HUES6 (cell line): Measurements from ENCODE around the gene OVCA2.
A peak's percentile ranks its signal among the peaks of the same experiment; 100 is the strongest.

ENCODE experiments used
- H3K27ac ChIP-seq: 2 replicates; pipeline ENCODE4 v1.7.0; 2013; ENCODE audit warnings: low read depth, mild to moderate bottlenecking, low read length, inconsistent platforms
- H3K27me3 ChIP-seq: 2 replicates; pipeline ENCODE4 v1.6.1; 2013; ENCODE audit warnings: low read length; ENCODE audit not compliant: control insufficient read depth, insufficient read depth
- H3K36me3 ChIP-seq: 2 replicates; pipeline ENCODE4 v1.6.1; 2013; ENCODE audit warnings: low read length; ENCODE audit not compliant: control insufficient read depth, insufficient read depth
- H3K4me1 ChIP-seq: 2 replicates; pipeline ENCODE4 v1.6.1; 2013; ENCODE audit warnings: low read length; ENCODE audit not compliant: control insufficient read depth, insufficient read depth
- H3K4me3 ChIP-seq: 2 replicates; pipeline ENCODE4 v1.5.1; 2013; ENCODE audit warnings: low read depth, low read length
- H3K9ac ChIP-seq: one replicate; pipeline ENCODE4 v1.6.1; 2013; ENCODE audit warnings: mild to moderate bottlenecking, low read length
- H3K9me3 ChIP-seq: 2 replicates; pipeline ENCODE4 v1.6.1; 2013; ENCODE audit warnings: low read depth, low read length; ENCODE audit not compliant: control insufficient read depth, insufficient read depth

Gene OVCA2

DNA sequence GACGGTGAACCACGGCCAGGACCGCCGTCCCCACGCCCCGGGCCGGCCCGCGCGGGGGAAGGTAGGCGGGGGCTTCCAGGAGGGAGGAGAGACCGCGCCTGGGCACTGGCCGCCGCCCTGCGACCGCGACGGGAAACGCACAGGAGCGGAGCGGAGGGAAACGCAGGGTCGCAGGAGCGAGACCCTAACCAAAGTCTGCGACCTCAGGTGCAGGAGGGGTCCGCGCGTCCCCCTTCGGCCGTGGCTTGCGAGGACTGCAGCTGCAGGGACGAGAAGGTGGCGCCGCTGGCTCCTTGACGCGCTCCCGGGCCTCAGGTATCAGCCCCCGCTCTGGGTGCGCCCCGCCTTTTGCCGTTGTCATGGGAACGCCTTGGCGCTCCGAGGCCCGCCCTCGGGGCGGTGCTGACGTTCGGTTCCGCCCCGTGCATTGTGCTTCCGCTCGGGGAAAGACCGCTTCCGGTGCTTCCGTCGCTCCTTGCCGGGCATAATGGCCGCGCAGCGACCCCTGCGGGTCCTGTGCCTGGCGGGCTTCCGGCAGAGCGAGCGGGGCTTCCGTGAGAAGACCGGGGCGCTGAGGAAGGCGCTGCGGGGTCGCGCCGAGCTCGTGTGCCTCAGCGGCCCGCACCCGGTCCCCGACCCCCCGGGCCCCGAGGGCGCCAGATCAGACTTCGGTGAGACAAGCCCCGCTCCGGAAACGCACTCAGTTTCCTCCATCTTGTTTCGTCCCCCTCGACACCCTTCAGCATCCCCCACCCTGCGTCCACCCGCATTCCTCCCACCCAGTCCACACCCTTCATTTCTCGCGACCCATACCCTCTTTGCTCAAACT, at the start of gene OVCA2:
Gene OVCA2 (plus strand): TSS at position 462 of the 829 bp plus-strand sequence. CDS start 26 bp downstream, at position 488.
- Histone ChIP-seq H3K36me3 (peaks cover 27% of the 10 kb centered on the region), H3K9ac (peak within 1 kb of the TSS; percentile 88), H3K4me1 (peaks cover 12% of the 10 kb centered on the region), H3K9me3 (no peaks in the 10 kb centered on the region), H3K4me3 (peak within 1 kb of the TSS; percentile 82), H3K27me3 (peaks cover 8% of the 10 kb centered on the region), H3K27ac (peak within 1 kb of the TSS; percentile 76)

DNA sequence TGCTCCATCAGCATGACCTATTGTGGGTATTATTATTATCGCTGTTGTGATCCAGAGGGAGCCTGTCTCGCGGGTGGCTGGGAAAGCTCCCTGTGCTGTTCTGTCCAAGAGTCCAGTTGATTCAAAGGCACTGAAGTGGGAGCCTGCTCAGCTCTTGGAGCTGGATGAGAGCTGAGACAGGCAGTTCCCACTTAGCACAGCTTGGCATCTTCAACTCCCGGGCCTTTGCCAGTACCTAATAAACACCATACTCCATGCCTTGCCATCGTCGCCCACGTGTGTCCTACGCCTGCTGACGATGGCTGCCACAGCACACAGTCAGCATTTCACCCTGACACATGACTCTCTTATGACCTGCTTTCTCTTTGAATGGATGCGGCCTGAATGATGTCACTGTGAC, 49.3 kb upstream of the OVCA2 start:
- peaks cover 20% of the 10 kb centered on the region for H3K4me1 ChIP-seq
- no peak overlapping the region for H3K4me3 ChIP-seq
- H3K27ac ChIP-seq, result no peak overlapping the region
- no peak overlapping the region for H3K9ac ChIP-seq
- H3K27me3 ChIP-seq, result peaks cover 10% of the 10 kb centered on the region
- H3K9me3 ChIP-seq, result no peaks in the 10 kb centered on the region
- no peaks in the 10 kb centered on the region for H3K36me3 ChIP-seq

DNA sequence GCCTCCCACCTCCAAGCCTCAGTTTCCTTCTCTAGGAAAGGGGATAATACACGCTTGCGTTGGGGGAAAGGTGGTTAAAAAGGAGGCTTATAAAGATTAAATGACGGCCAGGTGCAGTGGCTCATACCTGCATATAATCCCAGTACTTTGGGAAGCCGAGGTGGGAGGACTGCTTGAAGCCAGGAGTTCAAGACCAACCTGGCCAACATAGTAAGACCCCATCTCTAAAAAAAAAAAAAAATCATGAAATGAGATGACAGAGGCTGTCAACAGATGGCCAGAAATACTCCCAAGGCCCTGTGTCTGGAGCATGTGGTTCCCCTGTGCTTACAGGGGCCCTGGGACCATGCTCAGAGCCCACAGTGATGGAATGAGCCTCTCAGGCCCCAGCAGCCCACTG, 47.1 kb upstream of the OVCA2 start:
- H3K4me1 ChIP-seq, result peaks cover 26% of the 10 kb centered on the region

DNA sequence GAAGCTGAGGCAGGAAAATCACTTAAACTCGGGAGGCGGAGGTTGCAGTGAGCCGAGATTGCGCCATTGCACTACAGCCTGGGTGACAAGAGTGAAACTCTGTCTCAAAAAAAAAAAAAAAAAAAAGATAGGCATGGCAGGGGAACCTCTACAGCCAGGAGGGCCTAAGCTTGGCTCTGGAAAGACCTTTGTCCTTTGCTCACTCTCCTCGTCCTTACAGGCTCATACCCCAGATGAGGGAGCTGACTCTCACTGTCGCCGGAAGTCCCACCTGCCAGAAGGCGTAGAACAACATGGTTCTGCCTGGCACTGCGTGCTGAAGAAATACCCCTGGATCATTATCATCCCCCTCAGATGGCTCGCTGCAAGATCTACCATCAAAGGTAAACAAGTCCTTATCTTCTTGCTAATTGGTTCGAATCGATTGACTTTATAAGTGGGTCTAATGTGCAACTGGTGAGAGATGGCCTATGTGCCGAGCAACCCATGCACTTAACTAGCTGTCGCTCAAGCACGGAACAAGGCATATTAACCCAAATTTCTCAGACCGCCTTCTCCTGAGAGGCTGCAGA, 46.4 kb upstream of the OVCA2 start:
- Histone ChIP-seq H3K4me3 (no peak overlapping the region), H3K36me3 (no peaks in the 10 kb centered on the region), H3K9me3 (no peaks in the 10 kb centered on the region), H3K4me1 (peaks cover 30% of the 10 kb centered on the region), H3K27me3 (peaks cover 27% of the 10 kb centered on the region), H3K9ac (no peak overlapping the region), H3K27ac (no peak overlapping the region)

More for the DNA sequence above, 47.1 kb upstream of the OVCA2 start:
- Histone ChIP-seq H3K9me3 (no peaks in the 10 kb centered on the region), H3K4me3 (no peak overlapping the region), H3K36me3 (no peaks in the 10 kb centered on the region), H3K27me3 (peaks cover 27% of the 10 kb centered on the region), H3K9ac (no peak overlapping the region), H3K27ac (no peak overlapping the region)

DNA sequence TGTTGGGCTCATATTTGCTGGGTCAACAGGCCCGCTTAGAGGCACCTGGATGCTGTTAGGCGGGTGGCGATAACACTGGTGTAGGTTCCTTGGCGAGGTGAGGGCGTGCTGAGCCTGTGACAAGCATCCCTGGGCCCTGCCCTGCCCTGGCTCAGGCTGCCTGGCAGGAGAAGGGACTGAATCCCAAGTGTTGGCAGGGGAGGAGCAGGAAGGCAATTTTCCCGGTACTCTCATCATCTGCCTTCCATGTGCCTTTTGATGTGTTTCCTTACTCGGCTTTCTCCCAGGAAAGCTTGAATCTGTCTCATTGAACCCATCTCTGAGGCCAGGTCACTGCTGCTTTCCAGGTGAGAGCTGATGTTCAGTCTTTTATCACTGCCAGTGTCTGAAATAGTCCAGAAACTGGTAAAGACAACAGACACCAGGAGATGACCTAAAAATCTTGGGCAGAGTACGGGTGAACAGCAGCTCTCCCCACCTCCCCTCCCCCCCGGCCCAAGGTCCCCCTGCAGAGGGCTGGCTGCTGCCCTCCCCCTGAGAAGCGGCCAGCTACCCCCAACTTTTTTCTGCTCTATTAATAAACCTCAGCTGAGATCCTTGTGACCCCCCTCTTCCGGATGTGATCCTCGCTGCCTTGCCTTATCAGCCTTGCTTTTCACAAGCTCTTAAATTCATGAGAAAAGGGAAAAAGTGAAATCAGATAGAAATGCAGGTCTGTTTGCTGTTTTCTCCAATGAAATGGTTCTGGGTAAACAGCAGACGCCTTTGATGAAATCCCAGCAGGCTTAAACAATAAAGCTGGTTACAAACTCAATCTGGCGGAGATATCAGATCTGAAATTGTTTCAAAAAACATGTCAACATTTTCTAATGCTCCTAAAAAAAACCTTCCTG, 45.7 kb upstream of the OVCA2 start:
- Histone ChIP-seq H3K9ac (no peak overlapping the region), H3K4me1 (peaks cover 30% of the 10 kb centered on the region), H3K4me3 (no peak overlapping the region), H3K27me3 (peaks cover 27% of the 10 kb centered on the region), H3K9me3 (no peaks in the 10 kb centered on the region), H3K27ac (no peak overlapping the region), H3K36me3 (no peaks in the 10 kb centered on the region)

DNA sequence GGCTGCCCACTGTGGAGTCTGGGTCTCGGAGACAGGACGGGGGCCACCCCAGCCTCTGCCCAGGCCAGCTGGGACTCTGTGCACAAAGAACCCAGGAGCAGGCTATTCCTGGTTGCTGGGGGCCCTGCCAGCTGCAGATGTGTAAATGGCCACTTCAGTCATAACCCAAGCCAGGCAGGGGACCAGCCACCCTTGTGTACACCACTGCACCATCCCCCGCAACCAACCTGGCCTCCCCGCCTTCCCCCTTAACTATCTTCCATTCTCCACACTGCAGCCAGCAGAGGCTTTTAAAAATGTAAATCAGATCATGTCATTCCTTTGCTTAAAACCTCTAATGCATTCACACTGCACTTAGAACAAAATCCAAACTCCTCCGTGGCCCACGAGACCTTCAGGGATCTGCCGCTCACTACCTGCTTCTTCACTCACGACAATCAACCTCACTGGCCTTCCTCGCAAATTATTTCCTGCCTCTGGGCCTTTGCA, 45.0 kb upstream of the OVCA2 start:
- Histone ChIP-seq H3K9me3 (no peaks in the 10 kb centered on the region), H3K4me3 (no peak overlapping the region), H3K9ac (no peak overlapping the region), H3K27me3 (peaks cover 27% of the 10 kb centered on the region), H3K4me1 (peaks cover 30% of the 10 kb centered on the region), H3K36me3 (no peaks in the 10 kb centered on the region), H3K27ac (no peak overlapping the region)

DNA sequence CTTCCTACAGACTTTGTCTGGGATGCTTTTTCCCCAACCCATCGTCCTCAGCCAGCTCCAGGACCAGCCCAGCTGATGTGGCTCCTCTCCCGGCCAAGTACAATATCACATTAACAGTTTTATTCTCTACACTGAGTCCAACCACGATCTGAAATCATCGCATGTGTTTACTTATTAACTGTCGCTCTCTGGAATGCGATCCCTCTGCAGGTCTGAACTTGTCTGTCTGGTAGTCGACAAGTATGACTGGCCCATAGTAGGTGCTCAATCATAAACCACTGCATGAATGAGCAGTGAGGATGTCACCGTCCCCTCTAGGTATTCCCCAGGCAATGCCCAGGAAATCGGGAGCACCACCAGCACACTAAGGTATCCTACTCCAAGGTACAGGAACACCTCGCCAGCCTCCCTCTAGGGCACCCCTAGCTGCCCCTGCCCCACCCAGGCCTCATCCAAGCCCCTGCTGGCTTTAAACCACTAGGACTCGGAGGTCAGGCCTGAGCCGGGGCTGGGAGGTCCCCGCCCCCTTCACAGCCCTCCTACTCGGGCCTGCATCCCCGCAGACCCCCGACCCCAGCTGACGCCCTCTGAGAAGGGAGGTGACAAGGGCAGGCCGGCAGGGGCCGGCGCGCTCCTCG, 44.4 kb upstream of the OVCA2 start:
- H3K27ac ChIP-seq, result no peak overlapping the region
- no peaks in the 10 kb centered on the region for H3K36me3 ChIP-seq
- no peak overlapping the region for H3K9ac ChIP-seq
- H3K4me1 ChIP-seq, result peaks cover 30% of the 10 kb centered on the region
- H3K4me3 ChIP-seq, result peak overlapping the region; percentile 53
- H3K27me3 ChIP-seq, result peaks cover 27% of the 10 kb centered on the region
- no peaks in the 10 kb centered on the region for H3K9me3 ChIP-seq

DNA sequence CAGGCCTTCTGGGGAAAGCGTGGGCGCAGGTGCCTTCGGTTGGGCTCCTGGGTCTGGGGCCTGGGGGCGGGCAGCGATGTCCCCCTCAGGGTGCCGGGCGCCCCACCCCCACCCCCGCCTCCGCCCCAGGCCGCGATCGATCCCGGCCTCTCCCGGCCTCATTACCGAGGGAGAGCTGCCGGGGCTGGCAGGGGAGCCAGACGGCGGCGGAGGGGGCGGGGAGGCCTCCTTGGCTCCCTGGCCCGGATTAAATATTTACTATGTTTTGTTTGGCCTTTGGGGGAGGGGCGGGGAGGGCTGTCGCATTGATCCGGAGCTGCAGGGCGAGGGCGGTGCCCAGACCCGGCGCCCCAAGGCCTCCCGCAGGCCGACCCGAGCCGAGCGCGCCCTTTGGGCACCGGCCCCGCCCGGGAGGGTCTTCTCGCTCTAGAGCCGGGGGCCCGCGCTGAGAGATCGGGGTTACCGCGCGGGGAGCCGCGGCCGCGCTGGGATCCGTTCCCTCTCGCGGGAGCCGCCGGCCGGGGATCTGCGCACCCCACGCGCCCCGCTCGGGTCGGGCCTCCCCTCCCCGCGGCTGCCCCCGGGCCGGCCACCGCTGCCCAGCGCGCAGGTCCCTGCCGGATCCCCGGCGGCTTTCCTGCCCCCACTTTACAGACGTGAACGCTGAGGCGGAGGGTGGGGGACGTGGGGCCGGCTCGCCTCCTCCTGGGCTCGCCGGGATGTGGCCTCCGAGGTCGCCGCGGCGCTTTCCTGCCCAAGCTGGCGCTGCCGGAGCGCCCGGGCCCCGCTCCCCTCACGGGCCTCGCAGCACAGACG, 43.7 kb upstream of the OVCA2 start:
- Histone ChIP-seq H3K4me1 (peaks cover 33% of the 10 kb centered on the region), H3K27me3 (peaks cover 27% of the 10 kb centered on the region), H3K9ac (no peak overlapping the region), H3K9me3 (no peaks in the 10 kb centered on the region), H3K36me3 (no peaks in the 10 kb centered on the region), H3K27ac (no peak overlapping the region), H3K4me3 (peak overlapping the region; percentile 53)

DNA sequence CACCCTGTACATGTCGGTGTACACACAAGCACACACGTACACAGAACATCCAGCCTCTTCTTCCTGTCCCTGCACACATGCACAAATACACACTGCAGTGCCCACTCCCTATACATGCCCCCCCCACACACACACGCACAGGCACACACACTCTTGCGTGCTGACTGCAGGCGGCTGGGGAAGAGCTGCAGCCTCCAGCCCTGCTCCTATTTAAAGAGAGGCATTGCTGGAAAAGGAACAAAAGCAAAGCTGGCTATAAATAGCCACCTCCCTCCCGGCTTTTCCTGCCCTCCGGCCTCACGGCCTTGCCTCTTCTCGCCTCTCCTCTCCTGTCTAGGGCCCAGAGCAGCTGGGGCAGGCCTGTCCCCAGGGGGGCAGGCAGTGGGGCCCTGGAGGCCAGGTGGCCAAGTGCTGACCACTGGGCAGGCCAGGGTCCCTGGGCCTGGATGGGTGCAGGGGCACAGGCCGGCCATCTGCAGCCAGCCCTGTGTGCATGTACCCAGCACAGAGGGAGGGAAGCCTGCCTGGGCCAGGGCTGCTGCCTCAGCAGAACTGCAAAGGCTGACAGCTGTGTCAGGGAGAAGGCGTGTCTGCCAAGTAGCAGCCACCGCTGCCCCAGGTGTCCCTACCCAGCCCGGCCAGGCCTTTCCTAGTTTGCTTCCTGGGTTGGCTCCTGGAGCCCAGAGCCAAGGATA, 42.1 kb upstream of the OVCA2 start:
- Histone ChIP-seq H3K27ac (no peak overlapping the region), H3K9ac (no peak overlapping the region), H3K27me3 (peaks cover 27% of the 10 kb centered on the region), H3K4me3 (peak overlapping the region; percentile 25; the same call in 1 of the 2 replicates), H3K36me3 (no peaks in the 10 kb centered on the region), H3K9me3 (no peaks in the 10 kb centered on the region), H3K4me1 (peaks cover 33% of the 10 kb centered on the region)
